Fibroblast of mammary gland (primary cell): ENCODE measurements around the gene RASA3.

Source experiments
- DNase-seq: peaks from one replicate; pipeline ENCODE4 v3.0.0-alpha.2; 2010; ENCODE audit warnings: low read depth
- H3K4me3 ChIP-seq: 2 replicates; pipeline ENCODE4 v1.5.1; 2011; ENCODE audit warnings: low read depth, mild to moderate bottlenecking, low read length, moderate library complexity; ENCODE audit not compliant: control insufficient read depth
- TF ChIP-seq, protein P1 (sequence below): conservative IDR thresholded peaks from 2 replicates; pipeline ENCODE4 v1.5.1; 2011; ENCODE audit warnings: low read depth, low read length, inconsistent platforms; ENCODE audit not compliant: control insufficient read depth, insufficient read depth

RASA3 gene

DNA sequence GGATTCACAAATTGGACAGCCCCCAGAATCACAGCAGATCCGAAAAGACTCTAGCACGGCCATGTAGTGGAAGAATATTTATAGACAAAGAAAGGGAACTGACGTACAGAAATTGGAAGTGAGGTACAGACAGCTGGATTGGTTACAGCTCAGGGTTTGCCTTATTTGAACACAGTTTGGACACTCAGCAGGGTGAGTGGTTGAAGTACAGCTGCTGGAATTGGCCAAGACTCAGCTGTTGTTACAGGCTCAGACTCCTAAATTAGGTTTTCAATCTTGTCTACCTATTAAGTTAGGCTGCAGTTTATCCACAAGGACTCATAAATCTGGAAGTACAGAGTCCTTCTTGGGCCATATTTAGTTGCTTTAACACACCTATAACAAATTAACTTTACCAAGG is 40.8 kb upstream of the RASA3 start:
- TF ChIP-seq, protein P1, sequence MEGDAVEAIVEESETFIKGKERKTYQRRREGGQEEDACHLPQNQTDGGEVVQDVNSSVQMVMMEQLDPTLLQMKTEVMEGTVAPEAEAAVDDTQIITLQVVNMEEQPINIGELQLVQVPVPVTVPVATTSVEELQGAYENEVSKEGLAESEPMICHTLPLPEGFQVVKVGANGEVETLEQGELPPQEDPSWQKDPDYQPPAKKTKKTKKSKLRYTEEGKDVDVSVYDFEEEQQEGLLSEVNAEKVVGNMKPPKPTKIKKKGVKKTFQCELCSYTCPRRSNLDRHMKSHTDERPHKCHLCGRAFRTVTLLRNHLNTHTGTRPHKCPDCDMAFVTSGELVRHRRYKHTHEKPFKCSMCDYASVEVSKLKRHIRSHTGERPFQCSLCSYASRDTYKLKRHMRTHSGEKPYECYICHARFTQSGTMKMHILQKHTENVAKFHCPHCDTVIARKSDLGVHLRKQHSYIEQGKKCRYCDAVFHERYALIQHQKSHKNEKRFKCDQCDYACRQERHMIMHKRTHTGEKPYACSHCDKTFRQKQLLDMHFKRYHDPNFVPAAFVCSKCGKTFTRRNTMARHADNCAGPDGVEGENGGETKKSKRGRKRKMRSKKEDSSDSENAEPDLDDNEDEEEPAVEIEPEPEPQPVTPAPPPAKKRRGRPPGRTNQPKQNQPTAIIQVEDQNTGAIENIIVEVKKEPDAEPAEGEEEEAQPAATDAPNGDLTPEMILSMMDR: no peak
- H3K4me3 ChIP-seq: no peak overlapping the region
- no peak for DNase-seq

DNA sequence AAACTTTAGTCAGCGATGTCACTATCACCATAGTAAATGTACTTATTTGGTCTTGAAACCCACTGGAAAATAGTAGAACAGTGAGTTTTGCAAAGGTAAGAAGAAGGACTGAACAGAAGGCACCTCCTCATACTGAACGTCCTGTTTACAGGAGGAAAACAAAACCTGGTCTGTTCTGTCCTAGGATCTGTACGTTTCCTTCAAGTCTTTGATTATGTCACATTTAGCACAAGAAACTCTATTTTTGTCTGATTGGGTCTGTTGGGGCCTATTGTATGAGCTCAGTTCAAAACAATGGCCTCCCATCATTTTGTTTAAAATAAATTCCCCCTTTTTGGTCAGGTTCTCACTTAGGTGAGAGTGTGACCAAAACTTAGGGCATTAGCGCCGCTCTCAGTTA is 35.5 kb upstream of the RASA3 start:
- TF ChIP-seq, protein P1: no peak
- DNase-seq: no peak
- H3K4me3 ChIP-seq: no peak overlapping the region

DNA sequence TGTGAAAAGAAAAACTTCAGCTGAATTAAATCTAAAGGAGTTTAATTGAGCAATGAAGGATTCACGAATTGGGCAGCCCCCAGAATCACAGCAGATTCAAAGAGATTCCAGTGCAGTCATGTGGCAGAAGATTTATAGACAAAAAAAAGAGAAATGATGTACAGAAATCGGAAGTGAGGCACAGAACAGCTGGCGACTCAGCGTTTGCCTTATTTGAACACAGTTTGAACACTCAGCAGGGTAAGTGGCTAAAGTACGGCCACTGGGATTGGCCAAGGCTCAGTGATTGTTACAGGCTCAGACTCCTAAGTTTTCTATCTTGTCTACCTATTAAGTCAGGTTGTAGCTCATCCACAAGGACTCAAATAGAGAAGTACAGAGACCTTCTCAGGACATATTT is 35.0 kb upstream of the RASA3 start:
- H3K4me3 ChIP-seq: no peak overlapping the region
- TF ChIP-seq, protein P1: no peak
- peak; percentile 50 for DNase-seq

DNA sequence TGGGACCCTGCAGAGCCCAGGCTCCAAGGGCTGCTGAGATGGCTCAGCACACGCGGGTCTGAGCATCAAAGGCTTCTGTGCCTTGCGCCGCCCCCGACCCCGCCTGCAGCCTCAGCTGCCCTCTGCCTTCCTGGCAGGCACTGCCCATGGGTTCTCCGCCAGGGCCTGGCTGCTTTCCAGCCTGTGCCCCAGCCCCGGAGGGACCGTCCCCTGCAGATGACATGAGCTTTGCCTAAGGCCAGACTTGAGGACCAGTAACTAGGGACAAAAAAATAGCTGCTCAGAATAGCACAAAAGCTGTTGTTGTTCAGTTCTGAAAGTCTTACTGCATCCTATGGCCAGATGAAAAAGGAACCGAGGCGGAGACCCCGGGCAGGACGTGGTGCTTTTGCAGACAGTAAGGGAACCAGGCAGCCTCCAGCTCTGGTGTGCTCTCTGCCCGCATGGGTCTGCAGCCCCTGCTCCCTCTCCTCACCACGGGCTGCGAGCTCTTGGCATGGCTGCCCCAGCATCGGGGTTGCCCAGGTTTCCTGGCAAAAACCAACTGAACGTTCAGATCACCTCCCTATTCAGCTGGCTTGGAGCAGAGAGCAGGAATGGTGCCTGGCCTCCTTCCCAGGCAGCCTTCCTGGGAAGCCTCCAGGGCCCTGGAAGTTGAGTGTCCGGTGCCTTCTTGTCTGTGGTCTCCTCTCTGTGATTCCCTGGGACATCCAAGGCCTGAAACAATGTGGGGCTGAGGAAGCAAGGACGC is 34.1 kb upstream of the RASA3 start:
- no peak overlapping the region for H3K4me3 ChIP-seq
- DNase-seq: no peak

DNA sequence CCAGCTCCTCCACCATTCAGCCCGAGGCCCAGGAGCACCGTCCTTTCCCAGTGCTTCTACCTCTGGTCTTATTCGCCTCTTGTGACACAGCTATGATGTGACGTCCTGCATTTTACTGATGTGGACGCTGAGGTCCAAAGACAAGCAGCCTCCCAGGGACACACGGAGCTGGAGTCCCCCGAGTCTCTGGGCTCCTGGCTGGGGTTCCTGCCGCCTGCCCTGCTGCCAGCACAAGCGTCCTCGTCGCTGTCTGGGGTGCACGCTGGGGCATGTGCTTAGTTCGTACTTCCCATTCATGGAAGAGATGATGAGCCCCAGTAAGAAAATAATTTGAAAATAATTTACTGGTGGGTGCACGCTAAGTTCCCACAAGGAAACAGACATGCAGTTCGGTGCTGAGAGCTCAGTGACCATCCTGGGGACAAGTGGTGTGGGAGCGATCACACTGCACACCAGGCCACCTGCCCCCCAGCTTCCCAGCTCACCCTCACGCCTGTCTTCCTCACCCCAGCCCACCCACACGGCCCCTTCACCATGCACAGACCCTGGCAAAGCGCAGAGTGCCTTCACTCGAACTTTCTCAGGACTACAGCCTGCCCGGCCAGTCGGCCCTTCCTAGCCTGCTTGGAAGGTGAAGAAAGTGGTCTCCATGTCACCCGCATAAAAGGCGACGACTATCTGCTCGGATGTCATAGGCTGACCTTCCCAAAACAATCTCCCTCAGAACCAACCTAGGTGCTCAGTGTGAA is 32.4 kb upstream of the RASA3 start:
- DNase-seq: no peak
- TF ChIP-seq, protein P1: no peak
- H3K4me3 ChIP-seq: no peak overlapping the region

More for the DNA sequence above, 34.1 kb upstream of the RASA3 start:
- TF ChIP-seq, protein P1: no peak

DNA sequence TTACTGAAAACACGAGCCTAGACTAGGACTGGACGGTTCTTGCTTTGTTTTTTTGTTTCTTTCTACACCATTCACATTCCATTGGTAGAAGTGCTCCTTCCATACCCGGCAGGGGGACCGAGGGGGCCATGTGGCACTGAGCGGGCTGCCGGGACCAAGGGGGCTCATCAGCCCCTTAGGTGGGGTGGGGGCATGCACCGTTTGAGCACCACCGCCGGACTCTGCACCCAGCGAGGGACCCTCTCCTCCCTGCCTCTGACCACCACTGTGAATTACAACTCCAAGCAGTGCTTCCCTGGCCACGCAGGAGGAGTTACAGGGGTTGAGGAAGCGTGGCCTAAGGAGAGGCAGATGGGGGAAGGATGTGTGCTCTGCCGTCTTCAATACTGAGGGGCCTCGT is 31.6 kb upstream of the RASA3 start:
- no peak overlapping the region for H3K4me3 ChIP-seq
- no peak for DNase-seq
- TF ChIP-seq, protein P1: no peak
